GM19099 (cell line): ENCODE data around the gene FNDC3A.

Source experiments
- POLR2A ChIP-seq: IDR thresholded peaks from 3 replicates; pipeline ENCODE4 v1.6.1; 2011; ENCODE audit warnings: low read depth; ENCODE audit not compliant: insufficient read length; ENCODE audit errors: extremely low read depth

The FNDC3A gene

GRCh38 chr13:49226613-49227012 is 250.9 kb downstream of the FNDC3A start:
- TF ChIP-seq POLR2A = no peak

GRCh38 chr13:49234741-49235140 is 259.0 kb downstream of the FNDC3A start:
- no peak for TF ChIP-seq POLR2A

GRCh38 chr13:49235856-49236431 is 260.2 kb downstream of the FNDC3A start:
- no peak for TF ChIP-seq POLR2A

- TF ChIP-seq POLR2A = no peak
Observed at GRCh38 chr13:49238621-49239020, 262.9 kb downstream of the FNDC3A start.

GRCh38 chr13:49240017-49240416 is 264.3 kb downstream of the FNDC3A start:
- TF ChIP-seq POLR2A = no peak

GRCh38 chr13:49241296-49241695 is 265.6 kb downstream of the FNDC3A start:
- TF ChIP-seq POLR2A = no peak

- no peak for TF ChIP-seq POLR2A
Observed at GRCh38 chr13:49245101-49245500, 269.4 kb downstream of the FNDC3A start.

- no peak for TF ChIP-seq POLR2A
Observed at GRCh38 chr13:49246850-49247642, 271.3 kb downstream of the FNDC3A start.

- peak; percentile 82 for TF ChIP-seq POLR2A
Observed at GRCh38 chr13:49247643-49248621, 272.2 kb downstream of the FNDC3A start, which contains the start of gene CDADC1. CDADC1 (plus strand) TSS chr13:49247925; CDS start chr13:49248038, 113 bp downstream.

GRCh38 chr13:49248622-49249002 is 272.9 kb downstream of the FNDC3A start:
- no peak for TF ChIP-seq POLR2A

GRCh38 chr13:49251326-49251725 is 275.6 kb downstream of the FNDC3A start:
- no peak for TF ChIP-seq POLR2A

- TF ChIP-seq POLR2A = no peak
Observed at GRCh38 chr13:49253310-49253709, 277.6 kb downstream of the FNDC3A start.

- TF ChIP-seq POLR2A = no peak
Observed at GRCh38 chr13:49254007-49254406, 278.3 kb downstream of the FNDC3A start.

- TF ChIP-seq POLR2A = no peak
Observed at GRCh38 chr13:49256841-49257240, 281.1 kb downstream of the FNDC3A start.
